ENCODE measurements around the gene LRRC8A.

LRRC8A gene

DNA sequence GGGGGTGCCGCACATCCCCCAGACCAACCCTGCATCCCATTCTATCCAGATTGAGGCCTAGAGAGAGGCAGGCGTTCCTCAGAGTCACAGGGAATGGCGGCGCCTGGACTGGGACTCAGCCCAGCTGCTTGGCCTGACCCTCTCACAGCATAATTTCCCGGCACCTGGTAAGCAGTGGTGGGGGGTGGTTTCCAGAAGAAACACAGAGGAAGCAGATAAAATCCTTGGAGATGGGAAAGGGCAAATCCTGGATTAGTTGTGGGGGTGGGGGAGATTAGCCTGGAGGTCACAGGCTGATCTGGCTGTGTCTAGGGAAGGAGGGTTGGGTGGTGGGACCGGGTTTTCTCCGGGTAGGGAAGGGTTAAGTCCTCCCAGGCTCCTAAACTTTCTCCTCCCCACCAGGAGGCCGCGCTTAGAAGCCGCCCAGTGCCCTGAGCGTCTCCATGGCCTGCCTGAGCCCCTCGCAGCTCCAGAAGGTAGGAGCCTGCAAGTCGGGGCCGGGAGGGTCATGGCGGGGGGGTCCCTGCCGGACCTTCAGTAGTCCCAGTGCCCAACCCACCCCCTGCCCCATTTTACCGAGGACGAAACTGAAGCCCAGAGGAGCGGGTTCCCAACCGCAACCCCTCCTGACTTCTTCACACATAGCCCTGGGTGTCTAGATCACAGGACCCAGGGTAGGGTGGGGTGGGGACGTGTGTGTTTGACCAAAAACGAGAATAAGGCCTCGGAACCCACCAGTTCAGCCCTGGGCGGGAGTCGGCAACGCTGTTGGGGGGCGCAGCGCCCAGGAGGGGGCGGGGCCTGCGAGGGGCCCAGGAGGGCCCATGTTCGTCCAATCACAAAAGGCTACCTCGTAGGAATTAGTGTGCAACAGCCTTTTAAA, 40.2 kb downstream of the LRRC8A start:
- ATAC-seq (replicated peaks; ENCODE audit: extremely low read depth, poor library complexity, severe bottlenecking) (no peak), DNase-seq (ENCODE audit: low spot score in 2 of 2) (no peak)
- Mint-ChIP-seq H3K9me3 (no peaks in the 10 kb centered on the region), H3K4me1 (peaks cover 4% of the 10 kb centered on the region), H3K36me3 (ENCODE audit: insufficient read depth) (peaks cover 17% of the 10 kb centered on the region), H3K27me3 (no peaks in the 10 kb centered on the region), H3K4me3 (no peak overlapping the region), H3K27ac (ENCODE audit: low read depth) (no peak overlapping the region)

GRCh38 chr9:128923493-128923883, 41.6 kb downstream of the LRRC8A start:
- ATAC-seq (replicated peaks; ENCODE audit: extremely low read depth, poor library complexity, severe bottlenecking) (no peak), DNase-seq (ENCODE audit: low spot score in 2 of 2) (no peak)
- peaks cover 11% of the 10 kb centered on the region for H3K4me1 Mint-ChIP-seq
- H3K27ac Mint-ChIP-seq (ENCODE audit: low read depth): no peak overlapping the region
- no peaks in the 10 kb centered on the region for H3K27me3 Mint-ChIP-seq
- peaks cover 6% of the 10 kb centered on the region for H3K36me3 Mint-ChIP-seq (ENCODE audit: insufficient read depth)
- no peak overlapping the region for H3K4me3 Mint-ChIP-seq
- H3K9me3 Mint-ChIP-seq: no peaks in the 10 kb centered on the region

DNA sequence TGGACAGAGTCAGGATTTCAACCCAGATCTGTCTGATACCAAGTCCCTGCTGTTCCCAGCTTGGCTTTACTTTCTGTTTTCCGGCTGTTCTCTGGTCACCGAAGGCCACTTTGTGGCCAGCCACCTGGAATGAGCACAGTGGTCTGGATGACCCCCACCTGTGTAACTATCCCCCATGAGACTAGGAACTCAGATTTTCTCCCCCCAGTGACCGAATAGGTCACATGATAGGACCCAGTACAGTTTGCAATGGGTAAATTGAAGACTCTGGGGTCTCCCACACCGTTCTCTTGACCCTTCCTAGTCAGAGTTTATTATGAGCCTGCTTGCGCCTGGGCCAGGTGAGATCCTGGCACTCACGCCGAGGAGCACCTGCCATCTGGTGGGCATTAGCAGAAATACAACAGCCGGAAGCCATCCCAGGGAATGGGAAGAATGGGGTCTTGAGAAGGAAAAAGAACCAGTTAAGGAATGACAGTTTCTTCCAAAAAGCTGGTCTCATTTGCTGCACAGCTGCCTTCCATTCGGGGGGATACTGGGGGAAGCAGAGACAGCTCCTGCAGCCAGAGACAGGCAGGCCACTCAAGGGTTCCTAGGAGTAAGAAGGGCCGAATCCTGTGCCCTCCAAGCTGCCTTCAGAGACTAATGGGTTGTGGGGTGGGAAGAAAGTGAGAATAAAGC, 45.9 kb downstream of the LRRC8A start:
- no peak overlapping the region for H3K4me3 Mint-ChIP-seq
- no peaks in the 10 kb centered on the region for H3K9me3 Mint-ChIP-seq

DNA sequence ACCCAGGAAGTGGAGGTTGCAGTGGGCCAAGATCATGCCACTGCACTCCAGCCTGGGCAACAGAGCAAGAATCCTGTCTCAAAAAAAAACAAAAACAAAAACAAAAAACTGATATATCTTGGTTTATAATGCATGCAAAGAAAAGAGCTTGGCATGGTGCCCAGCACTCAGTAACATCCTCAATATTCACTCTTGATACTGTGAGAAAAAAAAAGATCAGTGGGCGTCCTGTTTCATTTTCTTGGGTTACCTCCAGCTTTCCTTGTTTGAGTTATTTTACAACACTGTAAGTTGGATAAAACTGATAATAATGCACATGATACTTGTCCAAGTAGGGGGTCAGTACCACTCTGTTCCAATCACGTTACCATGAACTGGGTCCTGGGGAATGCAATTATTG, 46.7 kb downstream of the LRRC8A start:
- peaks cover 11% of the 10 kb centered on the region for H3K4me1 Mint-ChIP-seq
- H3K36me3 Mint-ChIP-seq (ENCODE audit: insufficient read depth): no peaks in the 10 kb centered on the region
- no peak overlapping the region for H3K27ac Mint-ChIP-seq (ENCODE audit: low read depth)
- no peaks in the 10 kb centered on the region for H3K9me3 Mint-ChIP-seq
- no peak for ATAC-seq (replicated peaks; ENCODE audit: extremely low read depth, poor library complexity, severe bottlenecking)
- H3K27me3 Mint-ChIP-seq: no peaks in the 10 kb centered on the region
- H3K4me3 Mint-ChIP-seq: no peak overlapping the region
- DNase-seq (ENCODE audit: low spot score in 2 of 2): no peak

More for the DNA sequence above, 45.9 kb downstream of the LRRC8A start:
- Mint-ChIP-seq H3K4me1 (peaks cover 11% of the 10 kb centered on the region), H3K36me3 (ENCODE audit: insufficient read depth) (no peaks in the 10 kb centered on the region), H3K27me3 (no peaks in the 10 kb centered on the region), H3K27ac (ENCODE audit: low read depth) (no peak overlapping the region)
- DNase-seq (ENCODE audit: low spot score in 2 of 2) (peak; percentile 23 to 28), ATAC-seq (replicated peaks; ENCODE audit: extremely low read depth, poor library complexity, severe bottlenecking) (peak; percentile 40)

DNA sequence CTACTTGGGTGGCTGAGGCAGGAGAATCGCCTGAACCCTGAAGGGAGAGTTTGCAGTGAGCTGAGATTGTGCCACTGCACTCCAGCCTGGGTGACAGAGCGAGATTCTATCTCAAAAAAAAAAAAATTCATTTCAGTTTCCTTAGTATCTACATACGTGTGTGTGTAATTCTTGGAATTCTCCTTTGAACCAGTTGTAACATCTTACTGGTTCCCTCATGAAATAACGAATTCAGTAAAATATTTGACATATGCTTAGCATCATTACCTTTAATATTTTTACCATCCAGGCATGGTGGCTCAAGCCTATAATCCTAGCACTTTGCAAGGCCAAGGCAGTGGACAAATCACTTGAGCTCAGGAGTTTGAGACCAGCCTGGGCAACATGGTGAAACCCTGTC, 47.6 kb downstream of the LRRC8A start:
- H3K27ac Mint-ChIP-seq (ENCODE audit: low read depth): no peak overlapping the region
- H3K36me3 Mint-ChIP-seq (ENCODE audit: insufficient read depth): no peaks in the 10 kb centered on the region
- H3K27me3 Mint-ChIP-seq: no peaks in the 10 kb centered on the region
- DNase-seq (ENCODE audit: low spot score in 2 of 2) (no peak), ATAC-seq (replicated peaks; ENCODE audit: extremely low read depth, poor library complexity, severe bottlenecking) (no peak)
- no peaks in the 10 kb centered on the region for H3K9me3 Mint-ChIP-seq
- no peak overlapping the region for H3K4me3 Mint-ChIP-seq
- peaks cover 11% of the 10 kb centered on the region for H3K4me1 Mint-ChIP-seq

DNA sequence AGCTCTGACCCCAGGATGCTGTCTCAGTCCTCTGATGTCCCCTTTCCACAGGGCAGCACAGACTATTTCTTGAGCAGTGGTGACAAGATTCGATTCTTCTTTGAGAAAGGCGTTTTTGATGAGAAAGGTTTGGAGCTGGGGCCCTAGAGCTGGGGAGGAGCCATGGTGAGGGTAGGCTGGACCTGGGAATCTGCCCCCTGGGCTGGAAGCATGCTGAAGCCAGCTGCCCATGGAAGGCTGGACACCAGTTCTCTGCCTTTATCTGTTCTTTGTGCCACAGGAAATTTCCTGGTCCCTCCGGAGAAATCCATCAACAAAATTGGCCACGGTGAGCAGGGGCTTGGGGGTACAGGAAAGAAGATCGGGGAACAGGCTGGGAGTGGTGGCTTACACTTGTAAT, 51.8 kb downstream of the LRRC8A start:
- H3K36me3 Mint-ChIP-seq (ENCODE audit: insufficient read depth): no peaks in the 10 kb centered on the region
- no peak overlapping the region for H3K27ac Mint-ChIP-seq (ENCODE audit: low read depth)
- DNase-seq (ENCODE audit: low spot score in 2 of 2) (no peak), ATAC-seq (replicated peaks; ENCODE audit: extremely low read depth, poor library complexity, severe bottlenecking) (no peak)
- H3K4me1 Mint-ChIP-seq: no peaks in the 10 kb centered on the region
- H3K9me3 Mint-ChIP-seq: no peaks in the 10 kb centered on the region
- no peaks in the 10 kb centered on the region for H3K27me3 Mint-ChIP-seq
- H3K4me3 Mint-ChIP-seq: no peak overlapping the region

DNA sequence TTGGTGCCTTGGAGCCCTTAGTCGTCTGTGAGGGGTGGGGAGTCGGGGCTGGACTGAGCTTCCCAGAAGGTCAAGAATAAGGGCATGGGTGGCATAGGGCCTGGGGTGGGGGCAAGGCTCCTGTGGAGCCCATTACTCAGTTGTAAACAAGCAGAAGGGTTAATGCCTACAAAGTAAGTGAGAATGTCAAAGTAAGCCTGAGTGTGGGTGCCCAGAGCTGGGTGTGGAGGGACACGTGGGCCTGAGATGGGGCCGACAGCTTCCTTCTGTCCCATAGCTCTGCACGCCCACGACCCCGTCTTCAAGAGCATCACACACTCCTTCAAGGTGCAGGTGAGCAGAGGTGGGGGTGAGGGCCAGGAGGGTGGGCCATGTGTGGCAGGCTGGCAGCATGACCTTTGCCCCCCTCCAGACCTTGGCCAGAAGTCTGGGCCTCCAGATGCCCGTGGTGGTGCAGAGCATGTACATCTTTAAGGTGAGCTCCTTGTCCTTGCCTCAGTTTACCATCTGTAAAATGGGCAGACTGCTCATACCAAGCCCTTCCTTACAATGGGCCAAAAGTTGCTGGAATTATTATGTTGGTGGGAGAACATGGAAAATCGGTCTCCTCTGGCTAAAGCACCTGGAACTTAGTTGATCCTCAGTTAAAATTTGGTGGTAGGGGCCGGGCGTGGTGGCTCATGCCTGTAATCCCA, 54.4 kb downstream of the LRRC8A start:
- H3K9me3 Mint-ChIP-seq: no peaks in the 10 kb centered on the region
- DNase-seq (ENCODE audit: low spot score in 2 of 2): no peak
- H3K27ac Mint-ChIP-seq (ENCODE audit: low read depth): no peak overlapping the region
- no peak overlapping the region for H3K4me3 Mint-ChIP-seq
- no peak for ATAC-seq (replicated peaks; ENCODE audit: extremely low read depth, poor library complexity, severe bottlenecking)
- no peaks in the 10 kb centered on the region for H3K27me3 Mint-ChIP-seq
- H3K4me1 Mint-ChIP-seq: no peaks in the 10 kb centered on the region
- no peaks in the 10 kb centered on the region for H3K36me3 Mint-ChIP-seq (ENCODE audit: insufficient read depth)

DNA sequence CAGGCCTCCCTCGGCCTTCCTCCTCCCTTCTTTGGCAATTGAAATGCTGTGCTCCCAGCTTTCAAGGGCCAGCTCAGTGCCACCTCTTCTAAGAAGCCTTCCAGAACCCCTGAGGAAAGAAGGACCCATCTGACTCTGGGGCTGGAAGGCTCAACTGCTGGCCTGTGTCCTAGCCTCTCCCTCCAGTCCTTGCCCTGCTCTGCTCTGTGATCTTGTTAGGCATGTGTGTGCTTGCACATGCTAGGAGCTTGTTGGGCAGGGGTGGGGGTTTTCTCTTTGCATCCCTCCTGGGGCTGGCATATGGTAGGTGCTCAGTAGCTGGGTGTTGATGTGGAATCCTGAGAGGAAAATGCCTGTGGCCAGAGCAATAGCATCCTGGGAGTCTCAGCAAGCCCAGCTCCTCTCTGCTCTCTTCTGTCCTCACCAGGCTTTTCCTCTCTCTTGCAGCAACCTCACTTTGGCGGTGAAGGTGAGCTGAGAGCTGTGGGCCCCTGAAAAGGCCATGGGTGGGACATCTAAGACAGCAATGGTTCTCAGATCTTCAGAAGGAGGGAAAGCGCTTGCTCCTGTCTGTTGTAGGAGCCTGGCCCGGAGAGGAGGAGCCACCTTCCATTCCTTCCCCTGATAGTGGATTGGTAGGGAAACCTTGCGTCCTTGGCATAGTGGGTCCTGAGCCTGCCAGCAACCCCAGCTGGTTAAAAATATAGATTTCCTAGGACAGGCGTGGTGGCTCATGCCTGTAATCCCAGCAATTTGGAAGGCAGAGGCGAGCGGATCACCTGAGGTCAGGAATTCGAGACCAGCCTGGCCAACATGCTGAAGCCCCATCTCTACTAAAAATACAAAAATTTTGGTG, 55.6 kb downstream of the LRRC8A start:
- no peak for DNase-seq (ENCODE audit: low spot score in 2 of 2)
- Mint-ChIP-seq H3K4me3 (no peak overlapping the region), H3K4me1 (no peaks in the 10 kb centered on the region), H3K27me3 (no peaks in the 10 kb centered on the region), H3K9me3 (no peaks in the 10 kb centered on the region), H3K27ac (ENCODE audit: low read depth) (peak overlapping the region; percentile 55), H3K36me3 (ENCODE audit: insufficient read depth) (no peaks in the 10 kb centered on the region)
- no peak for ATAC-seq (replicated peaks; ENCODE audit: extremely low read depth, poor library complexity, severe bottlenecking)

DNA sequence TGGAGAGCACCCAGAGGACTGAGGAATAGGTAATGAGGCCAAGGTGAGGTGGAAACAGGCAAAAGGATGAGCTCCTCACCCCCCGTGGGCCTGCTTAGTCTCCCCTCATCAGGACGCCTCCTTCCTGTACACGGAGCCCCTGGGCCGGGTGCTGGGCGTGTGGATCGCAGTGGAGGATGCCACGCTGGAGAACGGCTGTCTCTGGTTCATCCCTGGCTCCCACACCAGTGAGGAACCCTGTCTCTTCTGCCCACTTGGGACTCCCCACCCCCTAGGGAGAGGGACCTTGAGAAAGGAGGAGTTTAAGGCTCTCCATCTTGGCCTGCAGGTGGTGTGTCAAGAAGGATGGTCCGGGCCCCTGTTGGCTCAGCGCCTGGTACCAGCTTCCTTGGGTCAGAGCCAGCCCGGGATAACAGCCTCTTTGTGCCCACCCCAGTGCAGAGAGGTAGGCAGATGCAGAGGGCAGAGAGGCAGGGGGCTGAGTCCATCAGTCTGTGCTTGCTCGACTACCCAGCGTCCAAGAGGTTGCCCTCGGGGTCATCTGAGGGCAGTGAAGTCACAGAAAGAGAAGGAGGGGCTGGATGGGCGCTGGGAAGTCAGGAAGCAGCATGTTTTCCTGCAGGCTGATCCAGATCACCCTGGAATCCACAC, 58.5 kb downstream of the LRRC8A start:
- H3K9me3 Mint-ChIP-seq: no peaks in the 10 kb centered on the region
- H3K27ac Mint-ChIP-seq (ENCODE audit: low read depth): no peak overlapping the region
- H3K4me1 Mint-ChIP-seq: no peaks in the 10 kb centered on the region
- ATAC-seq (replicated peaks; ENCODE audit: extremely low read depth, poor library complexity, severe bottlenecking) (no peak), DNase-seq (ENCODE audit: low spot score in 2 of 2) (no peak)
- H3K27me3 Mint-ChIP-seq: no peaks in the 10 kb centered on the region
- no peak overlapping the region for H3K4me3 Mint-ChIP-seq
- no peaks in the 10 kb centered on the region for H3K36me3 Mint-ChIP-seq (ENCODE audit: insufficient read depth)

DNA sequence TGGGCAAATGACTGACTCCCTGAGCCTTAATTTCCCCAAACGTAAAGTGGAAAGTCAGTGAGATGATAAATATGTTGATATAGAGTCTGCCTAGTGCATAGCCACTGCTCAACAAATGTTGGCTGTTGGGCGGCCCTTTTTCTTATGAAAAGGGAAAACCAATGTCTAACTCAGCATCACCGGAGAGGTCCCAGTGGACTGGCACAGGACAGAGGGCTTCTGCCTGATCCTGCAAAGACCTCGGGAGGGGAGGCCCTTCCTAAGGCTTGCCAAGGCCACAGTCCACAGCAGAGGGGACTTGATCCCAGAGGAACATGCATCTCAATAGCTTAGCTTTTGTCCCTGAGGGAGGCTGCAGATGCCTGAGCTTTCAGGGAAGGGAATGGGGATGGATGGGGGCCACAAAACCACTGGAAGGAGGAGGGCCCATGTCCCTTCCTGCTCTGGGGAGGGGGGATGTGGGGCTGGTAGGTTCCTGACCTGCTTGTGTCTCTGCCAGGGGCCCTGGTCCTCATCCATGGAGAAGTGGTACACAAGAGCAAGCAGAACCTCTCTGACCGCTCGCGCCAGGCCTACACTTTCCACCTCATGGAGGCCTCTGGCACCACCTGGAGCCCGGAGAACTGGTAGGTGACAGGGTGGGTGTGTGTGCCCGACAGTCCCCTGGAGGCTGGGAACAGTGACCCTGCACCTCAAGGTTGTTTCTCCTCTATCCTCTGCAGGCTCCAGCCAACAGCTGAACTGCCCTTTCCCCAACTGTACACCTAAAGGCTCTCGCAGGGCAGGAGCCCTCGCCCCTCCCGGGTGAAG, 59.2 kb downstream of the LRRC8A start:
- Mint-ChIP-seq H3K27me3 (no peaks in the 10 kb centered on the region), H3K9me3 (no peaks in the 10 kb centered on the region), H3K4me3 (no peak overlapping the region), H3K27ac (ENCODE audit: low read depth) (no peak overlapping the region), H3K36me3 (ENCODE audit: insufficient read depth) (peaks cover 2% of the 10 kb centered on the region), H3K4me1 (peaks cover 7% of the 10 kb centered on the region)
- DNase-seq (ENCODE audit: low spot score in 2 of 2) (no peak), ATAC-seq (replicated peaks; ENCODE audit: extremely low read depth, poor library complexity, severe bottlenecking) (no peak)

GRCh38 chr9:128943832-128944620, 62.1 kb downstream of the LRRC8A start:
- no peak for DNase-seq (ENCODE audit: low spot score in 2 of 2)
- H3K4me3 Mint-ChIP-seq: no peak overlapping the region

More at GRCh38 chr9:128943832-128944620, 62.1 kb downstream of the LRRC8A start:
- Mint-ChIP-seq H3K27me3 (no peaks in the 10 kb centered on the region), H3K36me3 (ENCODE audit: insufficient read depth) (peaks cover 17% of the 10 kb centered on the region), H3K27ac (ENCODE audit: low read depth) (no peak overlapping the region), H3K4me1 (peaks cover 30% of the 10 kb centered on the region), H3K9me3 (no peaks in the 10 kb centered on the region)
- no peak for ATAC-seq (replicated peaks; ENCODE audit: extremely low read depth, poor library complexity, severe bottlenecking)

Measured in central memory CD8-positive, alpha-beta T cell (primary cell).